Heart left ventricle (tissue), 16 donors: ENCODE measurements around the gene RPTOR. TPM values are rescaled to one million over a fixed set of nuclear protein-coding genes. Genes with fewer than 3 reads are reported as not detected.
"Not testable (repeated sequence)": the region's sequence is repeated elsewhere in the genome, so short reads cannot be mapped to it uniquely, and the experiment has no call there.

ENCODE experiments used
- ATAC-seq, 4 donors: fragments of 200-7000 bp; cut with Tn5 transposase; one replicate each; pipeline ENCODE4 v1.9.1; 2020 to 2022; ENCODE audit warnings: moderate library complexity in 4 of 4, mild to moderate bottlenecking in 3 of 4, moderate number of reproducible peaks in 1 of 4
- DNase-seq, 5 donors: peaks; one replicate each; pipeline ENCODE4 v3.0.0-alpha.2; 2020
- H3K27ac ChIP-seq, 12 donors: fragments of 200-600 bp; sonication (generic) in 4 of 12; one replicate each; pipeline versions ENCODE4 v1.5.0 to v1.8.0; 2016 to 2022; ENCODE audit warnings: mild to moderate bottlenecking in 2 of 12
- H3K27me3 ChIP-seq, 9 donors: fragments of 200-600 bp; sonication (generic) in 2 of 9; one replicate each; pipeline versions ENCODE4 v1.5.1 to v1.8.0; 2016 to 2022; ENCODE audit warnings: mild to moderate bottlenecking in 3 of 9
- H3K36me3 ChIP-seq, 9 donors: fragments of 200-600 bp; sonication (generic) in 2 of 9; one replicate each; pipeline versions ENCODE4 v1.5.0 to v1.8.0; 2018 to 2022; ENCODE audit warnings: mild to moderate bottlenecking in 2 of 9
- H3K4me1 ChIP-seq, 12 donors: fragments of 200-600 bp; sonication (generic) in 4 of 12; one replicate each; pipeline versions ENCODE4 v1.5.0 to v1.8.0; 2016 to 2022; ENCODE audit warnings: mild to moderate bottlenecking in 3 of 12
- H3K4me3 ChIP-seq, 12 donors: fragments of 200-600 bp; sonication (generic) in 4 of 12; one replicate each; pipeline versions ENCODE4 v1.5.0 to v1.8.0; 2017 to 2022; ENCODE audit warnings: mild to moderate bottlenecking in 9 of 12, moderate library complexity in 4 of 12
- H3K9me3 ChIP-seq, 12 donors: fragments of 200-600 bp; sonication (generic) in 4 of 12; one replicate each; pipeline versions ENCODE4 v1.5.0 to v1.8.0; 2016 to 2022; ENCODE audit warnings: mild to moderate bottlenecking in 1 of 12
- CTCF ChIP-seq, 12 donors: fragments of 200-600 bp; sonication (generic) in 4 of 12; IDR thresholded peaks; one replicate each; pipeline versions ENCODE4 v1.5.0 to v1.8.0; 2018 to 2022; ENCODE audit warnings: antibody characterized with exemption in 12 of 12, mild to moderate bottlenecking in 5 of 12
- POLR2A ChIP-seq, 2 donors: fragments of 450-650 bp; IDR thresholded peaks; one replicate each; pipeline ENCODE4 v1.6.1; 2017; ENCODE audit warnings: antibody characterized with exemption in 2 of 2, mild to moderate bottlenecking in 2 of 2, moderate library complexity in 2 of 2
- WGBS, 4 donors: extraction: QIAGEN DNeasy Blood & Tissue Kit in 2 of 4; methylation state at CpG; one replicate each; pipeline versions ENCODE4 v1.1.5 to v1.1.7; 2013 to 2018; 5-methylcytosine and 5-hydroxymethylcytosine counted together
- intact Hi-C, 10 donors: fragments of 100-400 bp; cut with DNase I; formaldehyde crosslinking; loops; one replicate each; pipeline versions ENCODE4 v1.11.1 to v1.14.2; 2022
- polyA plus RNA-seq, 2 donors: library from polyadenylated mRNA; stranded (reverse); fragments of 200-250 nt; gene quantifications; one replicate each; pipeline ENCODE4 v1.2.3, GENCODE V29; 2013
- total RNA-seq, 9 donors: library from RNA; depleted of rRNA in 2 of 9; stranded (reverse); fragments of >200 nt in 2 of 9; fragmentation: NEBNext Ultra II Directional in 3 of 9; extraction: Animal tissue kit (Norgen Biotek cat#: 25700) in 3 of 9; gene quantifications; one replicate each; pipeline versions ENCODE4 v1.1.0 to v1.2.4, GENCODE V29; 2016 to 2023
- donor health status: ischemic (EF 13 %, LVEDD 7.1; RV severe dilation, severe dysfunction).
- donor health status: healthy with polysubstance abuse.
- donor health status: DM: no; HTN: yes; CAD: no.
- donor health status: DM: no; HTN: no; CAD: no.
- donor health status: ischemic (EF 25% LVEDD 6.9; RV normal size, moderate dysfunction).
- donor health status: ischemic (EF 25% LVEDD 5.7; RV mildly dilated, moderate dysfunction).
- donor health status: healthy.
- donor health status: DM: yes; HTN: yes; CAD: no.
- donor health status: ischemic (EF 35%, LVEDD 5.7; RV mildly dilated, moderate dysfunction).
- donor health status: nonischemic (EF 11% LVEDD 7.7; RV severe dilation, severe dysfunction).
- donor health status: DM: yes; HTN: yes; CAD: no.
- donor health status: PGD.
- donor health status: ischemic (EF 29% LVEDD 5.4; RV normal size, mild dysfunction).
- donor health status: nonischemic (EF 23%, LVEDD 6.1; RV moderate dilation, normal function).

The RPTOR gene
- total and polyA plus RNA-seq, 11 donors, result 14.7 to 31.7 (median 26.0) TPM

- 52 to 69% (median 60%) methylated on average over 8 to 18 of the region's 18 CpGs for WGBS, 4 donors
- peaks cover 0 to 7% (median 0%) of the 10 kb centered on the region in 9 donors for H3K36me3 ChIP-seq
- DNase-seq (peak in 1 of 5 donors; percentile 24), ATAC-seq (peak in 2 of 4 donors; percentile 14 to 24)
- intact Hi-C loops, result loop anchor here in 1 of 10 donors (5.0 kb wide), 1 partner anchor 95 kb away; no protein-coding TSS in a partner anchor
- TF ChIP-seq POLR2A (IDR thresholded peaks at IDR 0.05) (no peak), CTCF (IDR thresholded peaks at IDR 0.05) (no peak)
- no peaks in the 10 kb centered on the region for H3K9me3 ChIP-seq
- H3K27me3 ChIP-seq, result no peaks in the 10 kb centered on the region
- peak overlapping the region in 1 of 12 donors; percentile 47 for H3K27ac ChIP-seq
- H3K4me1 ChIP-seq, result peaks cover 0 to 42% (median 22%) of the 10 kb centered on the region in 12 donors
- no peak overlapping the region for H3K4me3 ChIP-seq
Observed at GRCh38 chr17:80872501-80873306, 328.1 kb downstream of the RPTOR start.

DNA sequence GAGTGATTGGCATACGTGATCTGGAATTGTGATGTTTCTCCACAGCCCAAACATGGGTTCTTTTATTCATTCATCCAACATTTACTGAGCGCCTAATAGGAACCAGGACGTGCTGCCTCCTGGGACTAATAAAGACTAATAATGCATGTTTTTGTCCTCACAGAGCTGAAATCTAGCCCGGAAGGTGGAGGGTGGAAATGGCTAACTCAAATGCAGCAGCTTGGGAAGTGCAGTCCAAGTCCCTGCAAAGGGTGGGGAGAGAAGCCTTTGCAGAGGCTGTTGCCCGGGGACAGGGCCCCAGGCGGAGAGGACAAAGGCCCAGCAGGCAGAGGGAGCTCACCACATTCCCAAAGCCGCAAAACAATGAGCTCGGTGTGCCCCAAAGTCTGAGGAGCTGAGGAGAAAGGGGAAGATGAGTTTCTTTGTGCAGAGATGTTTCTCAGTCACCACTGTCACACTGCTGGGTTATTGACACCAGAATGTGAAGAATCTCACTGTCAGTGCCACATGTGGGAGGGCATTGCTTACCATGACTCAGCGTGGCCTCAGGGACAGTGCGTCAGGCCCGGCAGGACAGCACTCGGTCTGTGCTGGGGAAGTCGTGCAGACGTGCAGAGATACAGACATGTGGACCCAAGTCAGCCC lies 328.8 kb downstream of the RPTOR start:
- H3K4me3 ChIP-seq, result no peak overlapping the region
- TF ChIP-seq POLR2A (IDR thresholded peaks at IDR 0.05) (no peak), CTCF (IDR thresholded peaks at IDR 0.05) (no peak)
- H3K27me3 ChIP-seq, result no peaks in the 10 kb centered on the region
- no peaks in the 10 kb centered on the region for H3K9me3 ChIP-seq
- 75 to 87% (median 80%) methylated on average over 14 of the region's 14 CpGs for WGBS, 4 donors
- peak in 2 of 5 donors; percentile 53 to 55 for DNase-seq
- peaks cover 0 to 7% (median 0%) of the 10 kb centered on the region in 9 donors for H3K36me3 ChIP-seq
- intact Hi-C loops, result loop anchor here in 1 of 10 donors (5.0 kb wide), 1 partner anchor 94 kb away; no protein-coding TSS in a partner anchor
- H3K27ac ChIP-seq, result peak overlapping the region in 1 of 12 donors; percentile 30
- peak; percentile 49 to 77 (median 68) for ATAC-seq
- H3K4me1 ChIP-seq, result peaks cover 0 to 46% (median 24%) of the 10 kb centered on the region in 12 donors

DNA sequence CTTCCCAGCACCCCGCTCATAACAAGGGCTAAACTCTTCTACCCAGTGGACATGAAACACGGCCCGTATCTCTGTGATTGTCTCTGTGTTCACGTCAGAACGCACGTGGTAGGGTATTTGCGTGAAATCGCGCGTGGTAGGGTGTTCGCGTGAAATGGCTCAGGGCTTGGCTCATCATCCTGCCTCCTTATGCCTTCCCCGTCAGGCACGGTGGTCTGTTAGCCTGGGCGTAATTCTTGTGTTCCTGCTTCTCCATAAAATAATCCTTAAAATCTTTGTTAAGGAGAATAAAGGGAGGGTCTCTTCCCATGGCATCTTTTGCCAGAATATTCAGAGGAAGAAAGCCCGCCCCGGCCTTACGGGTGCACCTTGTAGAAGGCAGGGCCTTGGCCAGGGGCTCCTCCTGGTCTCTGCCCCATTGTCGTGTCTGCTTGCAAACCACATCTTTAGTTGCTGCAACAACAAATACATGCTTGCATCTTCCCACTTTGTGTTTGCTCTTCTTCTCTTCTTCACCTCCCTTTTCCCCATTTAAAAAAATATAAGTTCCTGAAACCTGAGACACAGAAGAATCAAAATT lies 330.3 kb downstream of the RPTOR start:
- WGBS, 4 donors, result 96 to 97% (median 96%) methylated on average over 19 of the region's 19 CpGs
- Histone ChIP-seq H3K27ac (no peak overlapping the region), H3K4me3 (no peak overlapping the region), H3K9me3 (no peaks in the 10 kb centered on the region), H3K36me3 (peaks cover 0 to 8% (median under 1%) of the 10 kb centered on the region in 9 donors), H3K4me1 (peaks cover 0 to 43% (median 24%) of the 10 kb centered on the region in 12 donors), H3K27me3 (no peaks in the 10 kb centered on the region)
- intact Hi-C loops, result loop anchor here in 1 of 10 donors (5.0 kb wide), 1 partner anchor 92 kb away; no protein-coding TSS in a partner anchor
- TF ChIP-seq CTCF (IDR thresholded peaks at IDR 0.05) (no peak), POLR2A (IDR thresholded peaks at IDR 0.05) (no peak)
- ATAC-seq, result no peak
- DNase-seq, result peak in 2 of 5 donors; percentile 8 to 13

DNA sequence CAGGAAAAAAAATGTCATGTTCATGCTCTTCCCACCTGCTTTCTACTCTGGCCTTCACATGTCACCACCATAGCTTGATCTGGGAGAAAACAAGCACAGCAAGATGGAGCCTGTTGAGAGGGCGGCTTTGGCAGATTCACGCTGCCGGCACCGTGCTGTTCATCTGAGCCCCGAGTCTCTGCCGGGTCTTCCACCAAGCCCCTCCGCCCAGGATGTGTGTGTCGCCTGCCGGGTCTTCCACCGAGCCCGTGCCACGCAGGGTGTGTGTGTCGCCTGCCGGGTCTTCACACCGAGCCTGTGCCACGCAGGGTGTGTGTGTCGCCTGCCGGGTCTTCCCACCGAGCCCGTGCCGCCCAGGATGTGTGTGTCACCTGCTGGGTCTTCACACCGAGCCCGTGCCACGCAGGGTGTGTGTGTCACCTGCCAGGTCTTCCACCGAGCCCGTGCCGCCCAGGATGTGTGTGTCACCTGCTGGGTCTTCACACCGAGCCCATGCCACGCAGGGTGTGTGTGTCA lies 330.9 kb downstream of the RPTOR start:
- H3K27me3 ChIP-seq, H3K27ac ChIP-seq, H3K4me3 ChIP-seq, intact Hi-C loops, ATAC-seq, H3K9me3 ChIP-seq: not testable (repeated sequence)
- peak in 2 of 5 donors; percentile 10 to 11 for DNase-seq
- 96 to 98% (median 97%) methylated on average over 24 to 29 of the region's 29 CpGs for WGBS, 4 donors
- Histone ChIP-seq H3K36me3 (peaks cover 0 to 13% (median 6%) of the 10 kb centered on the region in 9 donors), H3K4me1 (peaks cover 0 to 41% (median 24%) of the 10 kb centered on the region in 12 donors)

DNA sequence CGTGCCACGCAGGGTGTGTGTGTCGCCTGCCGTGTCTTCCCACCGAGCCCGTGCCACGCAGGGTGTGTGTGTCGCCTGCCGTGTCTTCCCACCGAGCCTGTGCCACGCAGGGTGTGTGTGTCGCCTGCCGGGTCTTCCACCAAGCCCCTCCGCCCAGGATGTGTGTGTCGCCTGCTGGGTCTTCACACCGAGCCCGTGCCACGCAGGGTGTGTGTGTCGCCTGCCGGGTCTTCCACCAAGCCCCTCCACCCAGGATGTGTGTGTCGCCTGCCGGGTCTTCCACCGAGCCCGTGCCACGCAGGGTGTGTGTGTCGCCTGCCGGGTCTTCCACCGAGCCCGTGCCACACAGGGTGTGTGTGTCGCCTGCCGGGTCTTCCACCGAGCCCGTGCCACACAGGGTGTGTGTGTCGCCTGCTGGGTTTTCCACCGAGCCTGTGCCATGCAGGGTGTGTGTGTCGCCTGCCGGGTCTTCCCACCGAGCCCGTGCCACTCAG lies 331.9 kb downstream of the RPTOR start:
- H3K9me3 ChIP-seq, H3K27ac ChIP-seq, H3K27me3 ChIP-seq, intact Hi-C loops, H3K4me3 ChIP-seq, ATAC-seq: not testable (repeated sequence)
- WGBS, 4 donors, result 95 to 97% (median 96%) methylated on average over 19 to 38 of the region's 39 CpGs
- peaks cover 0 to 33% (median 19%) of the 10 kb centered on the region in 12 donors for H3K4me1 ChIP-seq
- peak in 2 of 5 donors; percentile 9 to 11 for DNase-seq
- peaks cover 0 to 22% (median 13%) of the 10 kb centered on the region in 9 donors for H3K36me3 ChIP-seq
